ENCODE data around the gene FDX2.

The FDX2 gene

DNA sequence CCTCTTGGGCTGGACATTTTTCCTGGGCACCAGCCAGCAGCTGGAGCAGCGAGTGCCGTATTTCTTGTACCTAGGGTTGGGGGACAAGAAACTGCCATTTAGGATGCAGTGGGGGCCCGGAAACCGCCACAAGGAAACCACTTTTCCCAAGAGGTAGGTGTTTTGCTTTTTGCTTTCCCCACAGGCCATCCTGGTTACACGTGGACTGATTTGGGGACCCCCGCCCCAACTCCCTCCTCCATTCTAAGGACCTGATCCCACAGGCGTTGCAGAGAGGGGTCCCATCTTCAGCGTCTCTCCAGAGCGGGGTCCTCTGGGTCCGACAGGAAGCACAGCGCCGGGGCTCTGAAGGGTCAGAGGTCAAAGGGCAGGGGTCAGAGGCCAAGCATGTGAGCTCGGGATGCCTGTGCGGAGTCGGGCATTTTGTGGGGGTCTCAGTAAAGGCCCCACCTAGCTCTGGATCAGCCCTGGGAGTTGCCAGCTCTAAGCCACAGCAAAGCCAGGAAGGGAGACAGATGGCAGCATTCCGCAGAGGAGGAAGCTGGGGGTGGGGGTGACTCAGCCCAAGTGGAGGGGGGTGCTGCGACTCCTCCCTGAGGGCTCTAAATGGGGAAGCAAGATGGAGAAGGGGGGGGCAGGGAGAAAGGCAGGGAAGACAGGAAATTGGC, 10.5 kb downstream of the FDX2 start:
- Histone ChIP-seq H3K27me3 (peaks cover 0 to 5% of the 10 kb centered on the region in 2 donors), H3K36me3 (peaks cover 3 to 22% (median 3%) of the 10 kb centered on the region in 3 donors), H3K9me3 (no peaks in the 10 kb centered on the region), H3K4me1 (no peaks in the 10 kb centered on the region), H3K27ac (no peak overlapping the region), H3K4me3 (no peak overlapping the region)
- peak in 1 of 2 donors; percentile 46 for DNase-seq
- intact Hi-C loops (cut with DNase I; ENCODE audit: low total_unique reads): no loop called here
- TF ChIP-seq, protein P1, sequence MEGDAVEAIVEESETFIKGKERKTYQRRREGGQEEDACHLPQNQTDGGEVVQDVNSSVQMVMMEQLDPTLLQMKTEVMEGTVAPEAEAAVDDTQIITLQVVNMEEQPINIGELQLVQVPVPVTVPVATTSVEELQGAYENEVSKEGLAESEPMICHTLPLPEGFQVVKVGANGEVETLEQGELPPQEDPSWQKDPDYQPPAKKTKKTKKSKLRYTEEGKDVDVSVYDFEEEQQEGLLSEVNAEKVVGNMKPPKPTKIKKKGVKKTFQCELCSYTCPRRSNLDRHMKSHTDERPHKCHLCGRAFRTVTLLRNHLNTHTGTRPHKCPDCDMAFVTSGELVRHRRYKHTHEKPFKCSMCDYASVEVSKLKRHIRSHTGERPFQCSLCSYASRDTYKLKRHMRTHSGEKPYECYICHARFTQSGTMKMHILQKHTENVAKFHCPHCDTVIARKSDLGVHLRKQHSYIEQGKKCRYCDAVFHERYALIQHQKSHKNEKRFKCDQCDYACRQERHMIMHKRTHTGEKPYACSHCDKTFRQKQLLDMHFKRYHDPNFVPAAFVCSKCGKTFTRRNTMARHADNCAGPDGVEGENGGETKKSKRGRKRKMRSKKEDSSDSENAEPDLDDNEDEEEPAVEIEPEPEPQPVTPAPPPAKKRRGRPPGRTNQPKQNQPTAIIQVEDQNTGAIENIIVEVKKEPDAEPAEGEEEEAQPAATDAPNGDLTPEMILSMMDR (IDR thresholded peaks at IDR 0.05): no peak

DNA sequence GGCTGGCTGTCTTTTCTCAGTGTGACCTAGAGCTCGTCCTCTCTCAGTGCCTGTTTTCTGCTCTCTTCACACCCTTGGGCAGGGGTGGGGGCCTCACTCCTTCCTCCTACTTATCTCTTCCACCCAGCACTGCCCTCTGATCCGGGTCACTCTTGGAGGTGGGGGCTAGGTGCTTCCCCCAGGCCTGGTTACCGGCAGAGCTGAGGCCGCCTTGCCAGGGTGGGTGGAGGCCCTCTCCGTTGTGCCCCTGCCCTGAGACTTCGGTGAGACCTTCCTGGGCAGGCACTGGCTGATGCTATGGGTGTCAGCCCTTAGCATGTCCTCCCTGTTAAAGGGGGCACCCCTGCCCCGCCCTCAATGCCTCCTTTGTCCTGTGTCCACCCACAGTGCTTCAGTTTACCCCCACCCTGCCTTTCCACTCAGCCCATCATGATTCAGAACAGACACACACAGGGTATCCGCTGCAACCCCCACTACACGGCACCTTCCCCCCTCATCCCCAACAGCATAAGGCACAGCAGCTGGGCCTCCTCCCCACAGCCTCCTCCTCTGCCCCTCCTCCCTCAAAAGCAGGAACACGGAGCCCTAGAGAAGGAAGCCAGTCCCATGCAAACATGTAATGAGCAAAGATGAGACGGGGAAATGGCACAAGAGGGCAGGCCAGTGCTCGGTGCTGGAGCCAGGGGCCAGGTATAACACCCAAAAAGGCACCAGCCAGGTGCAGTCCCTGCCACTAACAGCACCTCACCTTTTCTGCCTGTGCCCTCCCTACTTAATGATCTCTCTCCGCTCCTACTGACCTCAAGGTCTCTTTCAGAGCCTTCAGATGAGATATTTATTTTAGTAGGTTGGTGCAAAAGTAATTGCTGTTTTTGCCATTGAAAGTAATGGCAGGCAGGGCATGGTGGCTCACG, 16.0 kb downstream of the FDX2 start:
- H3K36me3 ChIP-seq: peaks cover 0 to 6% (median 0%) of the 10 kb centered on the region in 3 donors
- intact Hi-C loops (cut with DNase I; ENCODE audit: low total_unique reads): no loop called here

DNA sequence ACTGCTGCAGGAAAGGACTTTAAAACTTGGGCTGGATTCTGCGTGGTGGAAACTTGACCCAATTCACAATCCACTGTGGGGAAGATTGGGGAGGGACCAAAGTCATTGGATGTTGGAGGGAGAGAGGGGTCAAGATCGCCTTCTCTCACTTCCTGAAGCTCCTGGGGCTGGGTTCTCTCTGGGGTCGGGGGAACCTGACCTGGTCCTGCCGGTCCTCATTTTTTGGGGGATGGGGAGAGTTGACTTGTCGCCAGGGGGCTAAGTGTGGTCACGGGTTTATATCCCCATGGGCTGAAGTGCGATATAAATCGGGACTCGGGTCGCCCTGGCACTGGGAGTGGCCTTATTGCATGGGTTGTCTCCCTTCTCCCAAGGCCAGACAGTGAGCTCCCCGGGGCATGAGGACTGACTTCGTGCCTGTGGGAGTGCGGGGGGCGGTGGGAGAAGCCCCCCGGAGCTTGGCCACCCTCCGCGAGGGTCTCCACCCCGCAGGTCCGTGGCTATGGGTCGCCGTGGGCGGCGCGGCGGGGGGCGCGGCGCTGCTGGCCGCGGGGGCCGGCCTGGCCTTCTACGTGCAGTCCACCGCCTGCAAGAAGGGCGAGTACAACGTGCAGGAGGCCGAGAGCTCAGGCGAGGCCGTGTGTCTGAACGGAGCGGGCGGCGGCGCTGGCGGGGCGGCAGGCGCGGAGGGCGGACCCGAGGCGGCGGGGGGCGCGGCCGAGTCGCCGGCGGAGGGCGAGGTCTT, 19.8 kb downstream of the FDX2 start:
- Histone ChIP-seq H3K27me3 (peaks cover 0 to 82% of the 10 kb centered on the region in 2 donors), H3K9me3 (no peaks in the 10 kb centered on the region), H3K4me1 (peaks cover 0 to 42% (median 32%) of the 10 kb centered on the region in 4 donors), H3K27ac (no peak overlapping the region), H3K4me3 (peak overlapping the region in 1 of 2 donors; percentile 6), H3K36me3 (no peaks in the 10 kb centered on the region)
- TF ChIP-seq, protein P1 (IDR thresholded peaks at IDR 0.05): no peak
- intact Hi-C loops (cut with DNase I; ENCODE audit: low total_unique reads): no loop called here
- DNase-seq: no peak

More for the DNA sequence above, 16.0 kb downstream of the FDX2 start:
- Histone ChIP-seq H3K27me3 (peaks cover 0 to 47% of the 10 kb centered on the region in 2 donors), H3K9me3 (no peaks in the 10 kb centered on the region), H3K4me3 (no peak overlapping the region), H3K4me1 (peaks cover 0 to 16% (median 14%) of the 10 kb centered on the region in 4 donors), H3K27ac (no peak overlapping the region)
- TF ChIP-seq, protein P1 (IDR thresholded peaks at IDR 0.05): no peak
- no peak for DNase-seq

DNA sequence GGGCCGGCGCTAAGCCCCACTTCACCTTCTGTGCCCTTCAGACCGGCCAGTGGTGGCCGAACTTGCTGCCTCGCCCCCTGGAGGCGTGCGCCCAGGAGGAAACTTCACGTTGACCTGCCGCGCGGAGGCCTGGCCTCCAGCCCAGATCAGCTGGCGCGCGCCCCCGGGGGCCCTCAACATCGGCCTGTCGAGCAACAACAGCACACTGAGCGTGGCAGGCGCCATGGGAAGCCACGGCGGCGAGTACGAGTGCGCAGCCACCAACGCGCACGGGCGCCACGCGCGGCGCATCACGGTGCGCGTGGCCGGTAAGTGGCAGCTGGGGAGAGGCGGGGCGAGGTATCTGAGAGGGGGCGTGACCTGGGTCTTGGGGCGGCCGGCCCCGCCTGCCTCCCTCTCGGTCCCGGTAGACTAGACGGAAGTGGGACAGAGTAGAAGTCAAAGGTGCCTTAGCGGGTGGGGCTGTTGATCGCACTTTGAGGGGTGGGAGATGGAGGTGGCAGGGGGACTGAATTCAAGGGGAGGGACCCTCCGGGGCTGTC, 20.4 kb downstream of the FDX2 start:
- no peaks in the 10 kb centered on the region for H3K36me3 ChIP-seq
- peak overlapping the region in 1 of 2 donors; percentile 6 for H3K4me3 ChIP-seq
- H3K27ac ChIP-seq: no peak overlapping the region
- DNase-seq: no peak
- intact Hi-C loops (cut with DNase I; ENCODE audit: low total_unique reads): no loop called here
- TF ChIP-seq, protein P1 (IDR thresholded peaks at IDR 0.05): no peak
- H3K4me1 ChIP-seq: peaks cover 0 to 49% (median 38%) of the 10 kb centered on the region in 4 donors
- H3K9me3 ChIP-seq: no peaks in the 10 kb centered on the region
- peaks cover 0 to 87% of the 10 kb centered on the region in 2 donors for H3K27me3 ChIP-seq

DNA sequence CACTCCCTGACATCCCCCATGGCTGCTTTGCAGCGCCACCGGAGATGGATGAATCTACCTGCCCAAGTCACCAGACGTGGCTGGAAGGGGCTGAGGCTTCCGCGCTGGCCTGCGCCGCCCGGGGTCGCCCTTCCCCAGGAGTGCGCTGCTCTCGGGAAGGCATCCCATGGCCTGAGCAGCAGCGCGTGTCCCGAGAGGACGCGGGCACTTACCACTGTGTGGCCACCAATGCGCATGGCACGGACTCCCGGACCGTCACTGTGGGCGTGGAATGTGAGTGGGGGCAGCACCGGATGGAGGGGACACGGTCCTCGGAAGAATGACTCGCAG, 21.5 kb downstream of the FDX2 start:
- H3K27me3 ChIP-seq: peaks cover under 1 to 87% of the 10 kb centered on the region in 2 donors
- intact Hi-C loops (cut with DNase I; ENCODE audit: low total_unique reads): no loop called here
- no peak overlapping the region for H3K27ac ChIP-seq
- no peaks in the 10 kb centered on the region for H3K36me3 ChIP-seq
- no peak for DNase-seq
- H3K9me3 ChIP-seq: no peaks in the 10 kb centered on the region
- peaks cover 0 to 59% (median 49%) of the 10 kb centered on the region in 4 donors for H3K4me1 ChIP-seq
- no peak overlapping the region for H3K4me3 ChIP-seq
- TF ChIP-seq, protein P1 (IDR thresholded peaks at IDR 0.05): no peak
